ENCODE data around the gene SRRM3. TPM values are rescaled to one million over a fixed set of nuclear protein-coding genes. Genes with fewer than 3 reads are reported as not detected.

The SRRM3 gene
- total RNA-seq, 1 experiment from 2014 or later, result 12.7 TPM

GRCh38 chr7:76209310-76209709 lies 7.6 kb downstream of the SRRM3 start (continued):
- TF ChIP-seq ZBTB33 (IDR thresholded peaks at IDR 0.05; ENCODE audit: extremely low read depth, insufficient replicate concordance, low read length) (no peak), CEBPB (IDR thresholded peaks at IDR 0.05; ENCODE audit: low read depth) (no peak), TCF7L2 (IDR thresholded peaks at IDR 0.05; ENCODE audit: borderline replicate concordance, extremely low read depth, insufficient read depth, insufficient read length) (no peak), JUND (IDR thresholded peaks at IDR 0.05) (no peak), MAX (IDR thresholded peaks at IDR 0.05) (no peak), RAD21 (IDR thresholded peaks at IDR 0.05; ENCODE audit: low read depth) (no peak), CBX3 (IDR thresholded peaks at IDR 0.05; ENCODE audit: low read depth) (no peak), ZFX (IDR thresholded peaks at IDR 0.05) (no peak)

- ATAC-seq (no peak), DNase-seq (ENCODE audit: low read depth, low spot score) (no peak)
- H3K9ac ChIP-seq (ENCODE audit: low read length), result no peak overlapping the region
- H3K36me3 ChIP-seq (ENCODE audit: control insufficient read depth in 1 of 2, insufficient read depth in 2 of 2, low read length in 2 of 2), result no peaks in the 10 kb centered on the region
- H3K27ac ChIP-seq (ENCODE audit: low read depth, low read length), result no peak overlapping the region
- H3K4me1 ChIP-seq (ENCODE audit: control insufficient read depth in 1 of 2, insufficient read depth in 2 of 2, low read length in 2 of 2), result peaks cover 2 to 5% of the 10 kb centered on the region in 2 experiments; a peak in 1 of 4 replicates
- H3K9me3 ChIP-seq (ENCODE audit: control insufficient read depth in 1 of 2, insufficient read depth in 1 of 2, low read depth in 1 of 2, low read length in 2 of 2), result no peaks in the 10 kb centered on the region
- TF ChIP-seq CTCF (IDR thresholded peaks at IDR 0.05 in 2 of 3, conservative IDR thresholded peaks at IDR 0.05 in 1 of 3; ENCODE audit: borderline replicate concordance in 1 of 3, insufficient read depth in 1 of 3, low read depth in 2 of 3, low read length in 2 of 3) (no peak), YY1 (IDR thresholded peaks at IDR 0.05; ENCODE audit: extremely low read depth, insufficient replicate concordance, low read depth, low read length) (no peak), ELF1 (IDR thresholded peaks at IDR 0.05; ENCODE audit: borderline replicate concordance, low read depth) (no peak), SIN3A (IDR thresholded peaks at IDR 0.05; ENCODE audit: low read depth) (no peak), POLR2AphosphoS5 (IDR thresholded peaks at IDR 0.05; ENCODE audit: low read depth, low read length) (no peak), SRF (IDR thresholded peaks at IDR 0.05; ENCODE audit: low read depth) (no peak), ZBTB33 (IDR thresholded peaks at IDR 0.05; ENCODE audit: extremely low read depth, insufficient replicate concordance, low read length) (no peak)
- no TSS peak for BruUV-seq (replicated peaks)
- ChIA-PET RAD21 (ENCODE audit: low non-redundant PET in 1 of 2, low total read pairs in 2 of 2, uncharacterized antibody in 2 of 2, unreplicated experiment in 2 of 2) (no interaction called here), POLR2A (interaction anchor here (0.6 kb wide), 1 partner anchor 80 kb away, joined by 4 read pairs; no protein-coding TSS in a partner anchor), CTCF (no interaction called here)
- no peak overlapping the region for H2AFZ ChIP-seq (ENCODE audit: low read depth, low read length, poor library complexity, severe bottlenecking)
- no peaks in the 10 kb centered on the region for H3K79me2 ChIP-seq (ENCODE audit: insufficient read depth, low read length)
- no peak overlapping the region for H3K4me2 ChIP-seq (ENCODE audit: low read length)
- H3K4me3 ChIP-seq (replicated peaks in 1 of 2; ENCODE audit: low read depth in 1 of 2, low read length in 2 of 2), result no peak overlapping the region
- H3K27me3 ChIP-seq (ENCODE audit: insufficient read depth, low read length), result peaks cover 13% of the 10 kb centered on the region
- no peaks in the 10 kb centered on the region for H3K9me2 ChIP-seq (ENCODE audit: insufficient read depth)
- no peaks in the 10 kb centered on the region for H4K20me1 ChIP-seq (ENCODE audit: insufficient read depth)
- intact Hi-C loops (cut with micrococcal nuclease), result no loop called here
Observed at GRCh38 chr7:76211216-76211615, 9.5 kb downstream of the SRRM3 start.

Data from HCT116 (cell line).